ENCODE measurements around the gene GSN.

The GSN gene

DNA sequence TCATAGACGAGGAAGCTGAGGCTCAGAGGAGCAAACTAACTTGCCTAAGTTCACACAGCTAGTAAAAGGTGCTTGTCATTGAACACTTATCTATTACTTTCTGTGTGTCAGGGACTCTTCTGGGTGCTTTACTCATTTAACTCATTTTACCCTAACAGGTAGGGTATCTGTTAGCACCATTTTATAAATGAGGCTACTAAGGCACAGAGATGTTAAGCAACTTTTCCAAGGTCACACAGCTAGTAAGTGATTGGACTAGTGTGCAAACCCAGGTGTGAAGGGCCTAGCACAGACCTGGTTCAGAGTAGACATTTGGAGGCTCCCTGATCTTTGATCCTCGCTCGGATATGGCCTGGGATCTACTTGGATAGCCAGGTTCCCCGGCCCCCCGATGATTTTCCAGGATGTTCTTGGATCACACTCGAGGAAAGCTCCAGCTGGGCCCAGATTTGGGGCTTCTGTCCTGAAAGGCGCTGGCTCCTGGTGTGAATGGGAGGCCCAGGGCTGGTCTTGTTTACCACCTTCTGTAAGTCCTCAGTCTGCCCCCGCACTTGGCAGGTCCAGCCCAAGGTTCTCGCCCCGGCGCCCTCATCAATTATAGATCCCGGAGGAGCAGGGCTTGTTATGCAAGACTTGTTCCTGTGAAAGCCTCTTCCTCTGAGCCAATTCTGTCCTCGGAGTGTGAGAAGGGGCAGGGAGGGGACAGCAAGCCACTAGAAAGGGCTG, 37.5 kb downstream of the GSN start:
- no peak for DNase-seq

DNA sequence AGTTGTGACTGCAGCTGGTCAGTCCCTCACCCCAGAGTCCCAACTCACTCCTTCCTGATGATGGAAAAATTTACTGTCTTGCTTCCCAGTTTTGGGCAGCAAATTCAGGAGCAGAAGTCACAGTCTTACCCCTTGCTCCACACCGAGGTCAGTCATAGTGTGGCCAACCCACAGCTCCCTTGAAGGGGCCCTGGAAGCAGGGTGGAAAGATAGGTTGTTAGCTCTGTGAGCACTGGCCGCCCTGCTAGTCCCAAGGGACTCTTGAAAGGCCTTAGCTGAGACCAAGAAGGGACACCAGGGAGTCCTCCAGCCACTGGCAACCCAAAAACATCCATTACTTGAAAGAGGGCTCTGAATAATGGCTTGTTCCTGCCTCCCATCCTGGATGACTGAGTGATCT, 40.0 kb downstream of the GSN start:
- DNase-seq = no peak

DNA sequence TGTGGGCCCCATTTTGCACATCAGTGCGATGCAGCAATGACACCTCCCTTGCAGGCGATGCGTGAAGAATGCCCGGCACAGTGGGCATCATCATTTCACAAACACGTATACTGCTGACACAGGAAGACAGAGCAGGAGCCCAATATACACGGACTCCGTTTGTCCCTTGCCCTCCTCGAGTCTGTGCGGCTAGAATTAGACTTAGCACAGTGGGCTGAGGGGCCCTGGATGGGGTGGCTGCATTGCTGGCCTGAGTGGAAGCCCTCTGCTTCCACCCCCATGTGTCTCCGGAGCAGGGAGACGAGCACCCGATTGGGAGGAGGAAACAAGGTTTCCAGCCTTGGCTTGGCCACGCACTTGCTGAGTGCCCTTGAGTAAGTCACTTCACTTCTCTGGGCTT, 40.8 kb downstream of the GSN start:
- DNase-seq = no peak

DNA sequence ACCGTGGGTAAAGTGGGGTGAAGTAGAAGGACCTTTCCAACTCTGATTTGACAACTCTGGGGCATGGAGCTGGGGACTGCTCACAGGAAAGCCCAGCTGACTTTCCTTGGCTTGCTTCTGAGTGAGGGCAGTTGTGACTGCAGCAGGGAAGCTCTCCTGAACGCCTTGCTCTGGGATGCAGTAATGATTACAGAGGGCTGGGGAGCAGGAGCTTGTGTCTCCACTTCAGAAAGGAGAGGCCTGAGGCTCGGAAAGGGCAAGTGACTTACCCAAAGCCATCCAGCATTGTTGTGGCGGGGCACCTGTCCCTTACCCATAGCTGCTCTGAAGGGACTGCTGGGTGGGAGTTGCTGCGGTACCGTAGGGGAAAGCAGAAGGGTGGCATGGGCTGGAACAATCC, 41.2 kb downstream of the GSN start:
- no peak for DNase-seq

DNA sequence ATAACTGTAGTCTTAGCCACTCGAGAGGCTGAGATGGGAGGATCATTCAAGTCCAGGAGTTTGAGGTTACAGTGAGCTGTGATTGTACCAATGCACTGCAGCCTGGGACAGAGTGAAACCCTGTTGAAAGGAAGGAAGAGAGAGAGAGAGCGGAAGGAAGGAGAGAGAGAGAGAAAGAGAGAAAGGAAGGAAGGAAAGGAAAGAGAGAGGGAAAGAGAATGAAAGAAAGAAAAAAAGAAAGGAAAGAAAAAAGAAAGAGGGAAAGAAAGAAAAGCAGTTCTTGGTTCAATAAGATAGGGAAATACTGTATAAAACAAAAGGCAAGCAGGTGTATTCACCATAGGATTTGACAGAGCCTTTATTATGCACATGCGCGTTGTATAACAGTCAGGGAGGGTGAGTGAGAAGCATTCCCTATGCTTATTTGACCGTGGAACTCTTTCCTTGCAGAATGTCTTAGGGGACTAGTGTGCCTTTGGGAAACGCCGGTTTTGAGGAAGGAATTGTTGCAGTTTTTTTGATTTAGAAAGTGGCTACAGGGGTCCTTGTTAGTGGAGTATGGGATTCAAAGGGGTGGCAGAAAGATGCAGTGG, 42.0 kb downstream of the GSN start:
- DNase-seq = no peak

DNA sequence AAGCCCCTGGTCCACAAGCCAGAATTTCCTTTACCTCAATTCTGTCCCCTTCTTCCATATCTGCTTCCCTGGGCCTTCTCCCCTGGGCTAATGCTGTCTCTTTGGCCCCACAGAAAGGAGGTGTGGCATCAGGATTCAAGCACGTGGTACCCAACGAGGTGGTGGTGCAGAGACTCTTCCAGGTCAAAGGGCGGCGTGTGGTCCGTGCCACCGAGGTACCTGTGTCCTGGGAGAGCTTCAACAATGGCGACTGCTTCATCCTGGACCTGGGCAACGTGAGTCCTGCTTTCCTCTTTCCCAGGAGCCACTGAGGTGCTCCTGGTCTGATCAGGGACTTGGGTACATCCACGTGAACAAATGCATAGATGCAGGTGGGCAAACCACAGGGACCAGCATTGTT, 42.6 kb downstream of the GSN start:
- no peak for DNase-seq

DNA sequence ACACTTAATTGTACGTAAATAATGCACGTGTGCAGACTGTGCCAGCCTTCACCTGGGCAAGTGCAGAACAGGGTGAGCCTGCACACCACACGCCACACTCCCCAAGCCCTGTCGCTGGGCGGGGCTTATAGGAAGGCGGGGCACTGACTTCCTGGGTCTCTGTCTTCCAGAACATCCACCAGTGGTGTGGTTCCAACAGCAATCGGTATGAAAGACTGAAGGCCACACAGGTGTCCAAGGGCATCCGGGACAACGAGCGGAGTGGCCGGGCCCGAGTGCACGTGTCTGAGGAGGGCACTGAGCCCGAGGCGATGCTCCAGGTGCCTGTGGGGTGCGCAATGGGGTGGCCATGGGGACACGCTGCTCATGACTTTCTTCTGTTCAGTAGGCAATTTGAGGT, 44.2 kb downstream of the GSN start:
- DNase-seq = no peak

DNA sequence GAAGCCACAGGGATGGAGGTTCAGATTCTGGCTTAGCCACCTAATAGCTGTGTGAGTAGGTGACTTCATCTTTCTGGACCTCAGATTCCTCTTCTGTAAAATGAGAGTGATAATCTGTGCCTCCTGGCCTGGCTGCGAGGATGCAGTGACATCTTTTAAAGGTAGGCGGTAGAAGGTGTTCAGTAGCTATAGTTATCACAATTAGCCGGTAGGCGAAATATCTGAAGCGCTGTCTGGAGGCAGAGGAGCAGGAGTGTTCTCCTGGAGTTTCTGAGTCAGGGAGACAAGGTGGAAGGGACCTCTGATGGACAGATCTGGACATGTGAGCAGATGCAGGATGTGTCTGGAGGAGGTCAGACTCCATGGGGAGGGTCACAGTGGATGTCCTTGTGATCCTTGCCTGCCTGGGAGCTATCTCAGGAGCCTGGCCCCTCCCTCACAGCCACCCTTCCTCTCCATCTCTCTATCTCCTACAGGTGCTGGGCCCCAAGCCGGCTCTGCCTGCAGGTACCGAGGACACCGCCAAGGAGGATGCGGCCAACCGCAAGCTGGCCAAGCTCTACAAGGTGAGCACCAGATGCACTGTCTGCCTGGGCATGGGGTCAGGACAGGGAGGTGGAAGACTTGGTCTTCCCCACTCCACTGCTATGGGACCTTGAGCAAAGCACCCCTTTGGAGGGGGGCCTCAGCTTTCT, 45.6 kb downstream of the GSN start:
- DNase-seq = no peak

DNA sequence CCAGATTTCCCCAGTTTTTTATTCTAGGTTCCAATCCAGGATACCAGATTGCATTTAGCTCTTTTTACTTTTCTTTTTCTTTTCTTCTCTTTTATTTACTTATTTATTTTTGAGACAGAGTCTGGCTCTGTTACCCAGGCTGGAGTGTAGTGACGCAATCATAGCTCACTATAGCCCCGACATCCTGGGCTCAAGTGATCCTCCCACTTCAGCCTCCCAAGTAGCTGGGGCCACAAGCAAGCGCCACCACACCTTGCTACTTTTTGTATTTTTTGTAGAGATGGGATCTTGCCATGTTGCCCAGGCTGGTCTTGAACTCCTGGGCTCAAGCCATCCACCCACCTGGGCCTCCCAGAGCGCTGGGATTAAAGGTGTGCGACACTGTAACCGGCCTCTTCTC, 48.4 kb downstream of the GSN start:
- DNase-seq = no peak

DNA sequence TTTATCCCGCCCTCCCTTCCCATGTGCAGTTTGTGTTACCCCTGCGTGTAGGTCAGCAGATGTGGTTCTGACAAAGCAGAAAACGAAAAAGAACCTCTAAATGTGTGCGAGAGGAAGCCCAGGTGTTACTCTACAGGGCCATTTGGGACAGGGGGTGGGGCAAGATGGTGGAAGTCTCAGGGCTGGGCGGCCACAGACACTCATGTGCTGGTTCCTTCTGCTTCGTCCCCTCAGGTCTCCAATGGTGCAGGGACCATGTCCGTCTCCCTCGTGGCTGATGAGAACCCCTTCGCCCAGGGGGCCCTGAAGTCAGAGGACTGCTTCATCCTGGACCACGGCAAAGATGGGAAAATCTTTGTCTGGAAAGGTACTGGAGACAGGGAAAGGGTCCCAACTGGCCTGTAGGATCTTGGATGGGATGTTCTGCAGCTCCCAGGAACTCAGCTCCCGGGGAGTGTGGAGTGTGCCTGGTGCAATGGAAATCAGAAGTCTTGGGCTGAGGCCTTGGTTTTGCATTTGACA, 49.0 kb downstream of the GSN start:
- DNase-seq = no peak

DNA sequence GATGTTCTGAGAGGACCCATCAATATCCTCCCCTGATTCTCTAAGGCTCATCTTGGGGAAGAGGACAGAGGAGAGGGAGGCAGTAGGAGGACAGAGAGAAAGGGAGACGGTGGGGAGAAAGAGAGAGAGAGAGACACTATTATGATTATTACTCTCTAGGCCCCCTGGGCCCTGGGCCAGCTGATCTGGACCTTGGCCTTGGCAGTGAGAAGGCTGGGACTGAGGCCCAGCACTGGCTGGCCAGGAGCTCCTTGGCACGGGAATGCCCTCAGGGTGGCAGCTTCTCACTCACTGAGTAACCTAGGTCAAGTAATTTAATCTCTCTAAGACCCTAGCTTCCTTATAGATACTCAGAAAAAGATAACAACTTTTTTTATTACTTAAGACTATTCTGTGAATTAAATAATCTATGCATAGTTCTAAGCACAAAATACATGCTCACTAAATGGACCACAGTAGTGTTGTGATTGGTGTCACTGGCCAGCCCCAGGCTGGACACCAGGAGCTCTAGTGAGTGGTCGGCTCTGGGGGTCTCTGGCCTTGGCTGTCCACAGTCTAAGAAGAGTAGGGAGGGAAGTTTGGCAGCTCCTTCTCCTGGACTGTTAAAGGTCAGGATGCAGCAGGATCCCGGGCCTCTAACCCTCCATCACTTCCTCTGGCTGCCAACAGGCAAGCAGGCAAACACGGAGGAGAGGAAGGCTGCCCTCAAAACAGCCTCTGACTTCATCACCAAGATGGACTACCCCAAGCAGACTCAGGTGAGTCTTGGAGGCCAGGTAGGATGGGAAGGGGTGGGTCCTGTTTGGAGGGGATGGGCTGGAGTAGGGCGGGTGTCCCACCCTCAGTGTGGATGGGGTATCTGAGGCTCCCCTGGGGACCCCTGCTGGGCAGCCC, 50.0 kb downstream of the GSN start:
- DNase-seq = no peak

DNA sequence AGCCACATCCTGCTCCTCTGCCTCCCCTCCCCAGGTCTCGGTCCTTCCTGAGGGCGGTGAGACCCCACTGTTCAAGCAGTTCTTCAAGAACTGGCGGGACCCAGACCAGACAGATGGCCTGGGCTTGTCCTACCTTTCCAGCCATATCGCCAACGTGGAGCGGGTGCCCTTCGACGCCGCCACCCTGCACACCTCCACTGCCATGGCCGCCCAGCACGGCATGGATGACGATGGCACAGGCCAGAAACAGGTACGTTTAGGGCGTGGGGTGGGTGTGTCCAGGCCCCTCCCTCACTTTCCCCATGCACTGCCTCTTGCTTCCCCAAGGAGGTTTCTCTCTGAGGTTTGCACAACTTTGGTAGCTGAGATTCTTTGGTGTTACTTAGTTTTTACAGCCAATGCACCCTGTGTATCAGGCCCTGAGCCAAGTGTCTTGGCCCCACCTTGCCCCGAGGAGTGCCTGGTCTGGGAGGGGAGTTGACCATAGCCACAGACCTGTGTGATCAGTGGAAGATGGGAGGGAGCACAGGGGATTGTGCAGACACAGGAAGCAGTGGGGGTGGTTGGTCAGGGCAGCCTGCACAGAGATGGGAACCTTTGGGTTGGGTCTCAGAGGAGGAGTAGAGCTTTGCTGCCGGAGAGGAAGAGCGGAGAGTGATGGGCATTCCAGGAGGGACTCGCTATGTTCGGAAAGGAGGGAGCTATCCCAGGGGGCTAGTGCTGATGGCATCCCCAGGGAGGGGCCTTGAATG, 50.8 kb downstream of the GSN start:
- no peak for DNase-seq

DNA sequence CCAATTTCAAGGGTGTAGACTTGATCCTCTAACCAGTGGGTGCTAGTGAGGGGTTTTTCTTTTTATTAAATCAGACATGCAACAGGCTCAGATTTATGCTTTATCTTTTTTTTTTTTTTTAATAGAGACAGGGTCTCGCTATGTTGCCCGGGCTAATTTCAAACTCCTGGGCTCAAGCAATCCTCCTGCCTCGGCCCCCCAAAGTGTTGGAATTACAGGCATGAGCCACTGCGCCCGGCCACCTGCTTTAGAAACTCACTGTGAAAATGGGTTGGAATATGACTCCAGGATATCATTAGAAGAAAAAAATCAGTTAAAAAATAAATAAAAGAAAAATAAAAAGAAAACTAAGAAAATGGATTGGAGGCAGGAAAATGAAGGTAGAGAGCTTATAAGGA, 51.4 kb downstream of the GSN start:
- no peak for DNase-seq

DNA sequence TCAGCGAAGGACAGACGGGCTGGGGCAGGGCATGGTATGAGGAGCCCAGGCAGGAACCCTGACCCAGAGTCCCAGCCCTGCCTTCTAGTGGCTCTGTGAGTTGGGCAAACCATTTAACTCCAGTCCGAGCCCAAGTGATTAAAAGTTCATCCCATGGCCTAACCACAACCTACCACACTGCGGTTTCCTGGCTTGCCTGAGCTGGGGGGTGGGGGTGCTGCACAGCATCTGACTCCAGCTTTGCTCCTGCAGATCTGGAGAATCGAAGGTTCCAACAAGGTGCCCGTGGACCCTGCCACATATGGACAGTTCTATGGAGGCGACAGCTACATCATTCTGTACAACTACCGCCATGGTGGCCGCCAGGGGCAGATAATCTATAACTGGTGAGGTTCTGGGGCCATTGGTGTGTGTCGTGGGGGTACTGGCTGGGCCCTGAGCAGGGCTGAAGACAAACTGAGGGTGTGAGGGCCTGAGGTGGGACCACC, 53.1 kb downstream of the GSN start:
- DNase-seq = peak; percentile 39

DNA sequence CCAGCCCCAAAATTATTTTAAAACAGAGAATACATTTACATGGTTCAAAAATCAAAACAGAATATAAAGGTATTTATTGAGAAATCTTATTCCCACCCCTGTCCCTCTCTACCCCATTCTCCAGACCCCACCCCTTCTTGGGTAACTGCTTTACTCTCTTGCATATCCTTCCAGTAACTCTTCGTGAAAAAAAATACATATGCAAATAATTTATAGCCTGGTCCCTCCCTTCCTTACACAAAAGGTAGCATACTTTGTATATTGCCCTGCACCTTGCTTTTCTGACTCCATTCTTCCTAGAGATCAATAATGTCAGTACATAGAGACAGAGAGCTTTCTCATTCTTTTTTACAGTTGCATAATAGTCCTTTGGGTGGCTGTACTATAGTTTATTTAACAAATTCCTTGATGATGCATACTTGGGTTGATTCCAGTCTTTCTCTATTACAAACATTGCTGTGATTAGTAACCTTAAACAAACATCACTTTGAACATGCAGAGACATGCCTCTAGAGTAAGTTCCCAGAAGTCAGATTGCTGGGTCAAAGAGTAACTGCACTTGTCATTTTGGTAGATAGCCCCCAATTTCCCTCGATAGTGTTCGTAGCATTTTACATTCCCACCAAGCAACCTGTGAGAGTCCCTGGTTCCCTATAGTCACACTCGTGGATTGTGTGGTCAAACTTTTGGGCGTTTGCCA, 54.2 kb downstream of the GSN start:
- peak; percentile 45 for DNase-seq

DNA sequence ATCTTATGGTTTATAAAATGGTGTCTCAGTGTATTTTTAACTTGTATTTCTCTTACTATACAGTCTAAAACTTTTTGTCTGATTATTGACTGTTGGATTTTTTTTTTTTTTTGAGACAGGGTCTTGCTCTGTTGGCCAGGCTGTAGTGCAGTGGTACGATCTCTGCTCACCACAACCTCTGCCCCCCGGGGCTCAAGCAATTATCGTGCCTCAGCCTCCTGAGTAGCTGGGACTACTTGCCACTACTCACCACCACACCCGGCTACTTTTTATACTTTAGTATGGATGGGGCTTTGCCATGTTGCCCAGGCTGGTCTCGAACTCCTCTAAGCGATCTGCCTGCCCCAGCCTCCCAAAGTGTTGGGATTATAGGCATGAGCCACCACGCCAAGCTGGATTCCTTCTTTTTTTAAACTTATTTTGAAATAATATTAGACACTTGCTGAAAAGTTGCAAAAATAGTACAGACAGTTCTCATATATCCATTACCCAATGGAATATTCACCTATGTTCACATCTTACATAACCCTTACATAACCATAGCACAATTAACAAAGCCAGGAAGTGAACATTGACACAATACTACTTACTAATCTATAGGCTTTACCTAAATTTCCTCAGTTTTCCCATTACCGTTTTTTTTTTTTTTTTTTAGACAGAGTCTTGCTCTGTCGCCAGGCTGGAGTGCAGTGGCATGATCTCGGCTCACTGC, 54.9 kb downstream of the GSN start:
- no peak for DNase-seq

DNA sequence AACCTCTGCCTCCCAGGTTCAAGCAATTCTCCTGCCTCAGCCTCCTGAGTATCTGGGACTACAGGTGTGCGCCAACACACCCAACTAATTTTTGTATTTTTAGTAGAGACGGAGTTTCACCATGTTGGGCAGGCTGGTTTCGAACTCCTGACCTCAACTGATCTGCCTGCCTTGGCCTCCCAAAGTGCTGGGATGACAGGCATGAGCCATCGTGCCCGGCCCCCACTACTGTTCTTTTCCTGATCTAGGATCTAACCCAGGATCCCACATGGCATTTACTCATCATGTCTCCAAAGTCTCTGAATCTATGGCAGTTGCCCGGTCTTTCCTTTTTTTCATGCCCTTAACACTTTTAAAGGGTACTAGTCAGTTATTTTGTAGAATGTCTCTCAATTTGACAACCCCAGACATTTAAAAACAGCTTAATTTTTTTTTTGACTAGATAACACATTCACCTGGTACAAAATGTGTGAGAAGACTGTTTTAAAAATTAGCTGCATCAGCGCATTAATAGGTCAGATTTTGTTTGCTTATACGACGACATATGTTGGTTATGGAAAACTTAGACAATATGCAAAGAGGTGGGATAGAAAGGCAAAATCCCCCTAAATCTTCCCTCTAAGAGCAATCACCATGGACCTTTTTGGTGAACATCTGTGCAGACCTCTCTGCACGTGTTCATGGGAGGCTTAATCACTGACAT, 55.6 kb downstream of the GSN start:
- DNase-seq = no peak

DNA sequence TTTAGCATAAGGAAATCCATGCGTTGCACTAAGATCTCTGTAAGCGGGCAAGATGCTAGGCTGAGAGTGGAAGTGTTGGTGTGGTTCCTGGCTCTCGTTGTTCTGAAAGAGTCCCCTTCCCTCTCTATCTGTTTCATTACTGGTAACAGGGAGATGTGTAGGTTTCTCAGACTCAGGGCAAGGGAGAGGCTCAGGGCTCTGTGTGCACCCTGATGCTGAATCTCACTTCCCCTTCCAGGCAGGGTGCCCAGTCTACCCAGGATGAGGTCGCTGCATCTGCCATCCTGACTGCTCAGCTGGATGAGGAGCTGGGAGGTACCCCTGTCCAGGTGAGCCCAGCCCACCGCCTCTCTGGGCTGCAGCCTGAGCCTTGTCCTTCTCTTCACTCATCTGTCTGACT, 56.4 kb downstream of the GSN start:
- no peak for DNase-seq

DNA sequence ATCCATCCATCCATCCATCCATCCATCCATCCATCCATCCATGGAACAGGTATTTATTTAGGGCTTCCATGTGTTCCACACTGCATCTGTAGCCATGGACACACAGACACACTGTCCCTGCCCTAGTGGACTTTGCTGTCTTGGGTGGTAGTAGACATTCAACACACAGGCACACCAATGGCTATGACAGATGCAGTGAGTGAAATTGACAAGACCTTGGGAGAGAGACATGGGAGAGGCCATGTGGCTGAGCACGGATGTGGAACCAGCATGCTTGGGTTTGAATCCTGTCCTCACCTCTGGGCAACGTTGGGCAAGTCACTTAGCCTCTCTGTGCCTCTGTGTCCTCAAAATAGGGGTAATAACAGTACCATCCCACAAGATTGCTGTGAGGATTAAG, 56.8 kb downstream of the GSN start:
- no peak for DNase-seq

DNA sequence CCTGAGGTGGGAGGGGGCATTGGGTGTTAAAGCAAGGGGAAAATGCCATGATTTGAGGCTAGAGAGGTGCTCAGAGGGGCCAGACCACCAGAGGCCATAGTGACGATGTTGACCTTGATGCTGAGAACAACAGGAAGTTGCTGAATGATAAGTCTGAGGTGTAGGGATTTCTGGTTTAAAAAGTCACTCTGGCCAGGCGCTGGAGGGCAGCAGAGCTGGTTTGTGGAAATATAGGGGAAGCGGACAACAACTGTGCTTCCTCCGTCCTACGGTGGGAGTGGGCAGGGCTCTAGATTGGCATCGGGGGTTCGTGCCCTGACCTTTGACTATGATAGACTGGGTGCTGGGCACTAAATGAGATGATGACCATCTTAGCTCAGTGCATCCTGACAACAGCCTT, 57.4 kb downstream of the GSN start:
- DNase-seq = no peak
